Thyroid gland (tissue), 4 donors: ENCODE data around the gene CCDC106.

Experiments
- POLR2A ChIP-seq, 2 donors: fragments of 450-650 bp; IDR thresholded peaks; one replicate each; pipeline ENCODE4 v1.6.1; 2017; ENCODE audit warnings: antibody characterized with exemption in 2 of 2, mild to moderate bottlenecking in 2 of 2, moderate library complexity in 1 of 2
- TF ChIP-seq, protein P1 (sequence below), 6 experiments: fragments of 200-600 bp in 3 of 6; fragments of 450-650 bp in 3 of 6; sonication (generic) in 3 of 6; IDR thresholded peaks; one replicate each; pipeline ENCODE4 v1.5.1; 2016 to 2019; ENCODE audit warnings: antibody characterized with exemption in 6 of 6, mild to moderate bottlenecking in 2 of 6, inconsistent platforms in 1 of 6, moderate library complexity in 1 of 6

- TF ChIP-seq, protein P1, sequence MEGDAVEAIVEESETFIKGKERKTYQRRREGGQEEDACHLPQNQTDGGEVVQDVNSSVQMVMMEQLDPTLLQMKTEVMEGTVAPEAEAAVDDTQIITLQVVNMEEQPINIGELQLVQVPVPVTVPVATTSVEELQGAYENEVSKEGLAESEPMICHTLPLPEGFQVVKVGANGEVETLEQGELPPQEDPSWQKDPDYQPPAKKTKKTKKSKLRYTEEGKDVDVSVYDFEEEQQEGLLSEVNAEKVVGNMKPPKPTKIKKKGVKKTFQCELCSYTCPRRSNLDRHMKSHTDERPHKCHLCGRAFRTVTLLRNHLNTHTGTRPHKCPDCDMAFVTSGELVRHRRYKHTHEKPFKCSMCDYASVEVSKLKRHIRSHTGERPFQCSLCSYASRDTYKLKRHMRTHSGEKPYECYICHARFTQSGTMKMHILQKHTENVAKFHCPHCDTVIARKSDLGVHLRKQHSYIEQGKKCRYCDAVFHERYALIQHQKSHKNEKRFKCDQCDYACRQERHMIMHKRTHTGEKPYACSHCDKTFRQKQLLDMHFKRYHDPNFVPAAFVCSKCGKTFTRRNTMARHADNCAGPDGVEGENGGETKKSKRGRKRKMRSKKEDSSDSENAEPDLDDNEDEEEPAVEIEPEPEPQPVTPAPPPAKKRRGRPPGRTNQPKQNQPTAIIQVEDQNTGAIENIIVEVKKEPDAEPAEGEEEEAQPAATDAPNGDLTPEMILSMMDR (IDR thresholded peaks at IDR 0.05), result no peak
- TF ChIP-seq POLR2A (IDR thresholded peaks at IDR 0.05), result no peak
Measured at GRCh38 chr19:55663846-55664536, 16.0 kb downstream of the CCDC106 start.
